GM20000 (cell line): ENCODE measurements around the gene ACSF2.
"Not testable (repeated sequence)": the region's sequence is repeated elsewhere in the genome, so short reads cannot be mapped to it uniquely, and the experiment has no call there.

Source experiments
- DNase-seq: peaks from one replicate; pipeline ENCODE4 v3.0.0; 2012; ENCODE audit warnings: low spot score
- TF ChIP-seq, protein P1 (sequence below): IDR thresholded peaks from 2 replicates; pipeline ENCODE4 v1.5.1; 2012; ENCODE audit warnings: mild to moderate bottlenecking, control low read depth; ENCODE audit errors: extremely low read depth, missing control alignments

ACSF2 gene

DNA sequence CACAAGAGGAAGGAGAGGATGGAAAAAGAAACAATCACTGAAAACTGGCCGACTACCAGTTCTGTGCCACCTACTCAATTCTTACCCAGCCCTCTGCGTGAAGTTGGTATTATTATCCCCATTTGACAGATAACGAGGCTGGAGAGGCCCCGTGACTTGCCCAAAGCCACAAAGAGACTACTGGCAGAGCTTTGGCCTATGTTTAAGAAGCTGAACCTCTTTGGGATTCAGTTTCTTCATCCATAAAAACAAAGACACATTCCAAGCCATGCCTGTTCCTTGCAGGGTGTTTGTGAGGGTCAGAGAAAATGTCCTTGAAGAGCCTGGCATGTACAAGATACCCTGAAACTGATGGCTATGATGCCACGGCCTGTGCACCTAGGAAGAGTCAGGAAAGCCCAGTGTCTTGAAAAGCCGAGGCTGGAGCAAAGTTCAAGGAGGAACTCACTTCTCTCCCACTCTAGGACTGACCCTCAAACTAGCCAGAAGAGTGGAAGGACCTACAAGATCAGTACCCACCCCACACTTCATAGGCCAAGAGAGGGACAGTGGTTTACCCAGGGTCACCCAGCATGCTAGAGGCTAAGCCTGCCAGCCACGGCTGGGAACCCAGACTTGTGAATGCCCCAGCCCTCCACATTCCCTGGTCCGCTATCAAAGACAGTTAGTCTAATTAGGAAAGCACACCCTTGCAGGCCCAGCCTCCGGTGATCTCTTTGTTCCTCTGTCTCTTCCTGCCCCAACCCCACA is 1.6 kb upstream of the ACSF2 start:
- TF ChIP-seq, protein P1, sequence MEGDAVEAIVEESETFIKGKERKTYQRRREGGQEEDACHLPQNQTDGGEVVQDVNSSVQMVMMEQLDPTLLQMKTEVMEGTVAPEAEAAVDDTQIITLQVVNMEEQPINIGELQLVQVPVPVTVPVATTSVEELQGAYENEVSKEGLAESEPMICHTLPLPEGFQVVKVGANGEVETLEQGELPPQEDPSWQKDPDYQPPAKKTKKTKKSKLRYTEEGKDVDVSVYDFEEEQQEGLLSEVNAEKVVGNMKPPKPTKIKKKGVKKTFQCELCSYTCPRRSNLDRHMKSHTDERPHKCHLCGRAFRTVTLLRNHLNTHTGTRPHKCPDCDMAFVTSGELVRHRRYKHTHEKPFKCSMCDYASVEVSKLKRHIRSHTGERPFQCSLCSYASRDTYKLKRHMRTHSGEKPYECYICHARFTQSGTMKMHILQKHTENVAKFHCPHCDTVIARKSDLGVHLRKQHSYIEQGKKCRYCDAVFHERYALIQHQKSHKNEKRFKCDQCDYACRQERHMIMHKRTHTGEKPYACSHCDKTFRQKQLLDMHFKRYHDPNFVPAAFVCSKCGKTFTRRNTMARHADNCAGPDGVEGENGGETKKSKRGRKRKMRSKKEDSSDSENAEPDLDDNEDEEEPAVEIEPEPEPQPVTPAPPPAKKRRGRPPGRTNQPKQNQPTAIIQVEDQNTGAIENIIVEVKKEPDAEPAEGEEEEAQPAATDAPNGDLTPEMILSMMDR, result no peak
- DNase-seq, result no peak

DNA sequence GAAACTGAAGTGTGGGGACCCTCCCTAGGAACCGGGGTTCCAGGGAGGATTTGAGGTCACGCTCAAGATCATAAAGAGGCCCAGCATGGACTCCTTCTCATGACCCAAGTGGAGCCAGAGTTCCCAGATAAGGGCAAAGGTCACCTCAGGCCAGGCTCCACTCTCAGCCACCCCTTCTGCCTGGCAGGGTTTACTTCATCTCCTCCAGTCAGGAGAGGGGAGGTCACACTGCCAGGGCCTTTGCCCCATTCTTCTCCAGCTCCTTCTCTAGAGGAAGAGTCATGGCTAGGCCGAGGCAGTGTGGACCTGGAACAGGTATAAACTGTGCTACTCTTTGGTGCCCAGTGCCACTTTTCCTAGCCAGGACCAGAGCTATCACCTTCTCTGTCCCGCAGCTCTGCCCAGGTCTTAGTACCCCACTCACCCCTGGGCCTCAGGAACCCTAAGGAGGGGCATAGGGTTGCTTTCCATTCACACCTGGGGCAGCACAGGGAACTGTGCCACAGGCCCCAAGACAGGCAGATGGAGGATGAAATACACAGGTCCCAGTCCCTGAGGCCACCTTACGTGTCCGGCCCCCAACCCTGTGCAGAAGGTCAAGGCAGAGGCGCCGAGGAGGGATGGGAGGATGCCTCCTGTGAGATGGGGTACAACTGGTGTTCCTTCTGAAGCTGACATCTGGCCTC is 879 bp upstream of the ACSF2 start:
- TF ChIP-seq, protein P1, result no peak
- DNase-seq, result no peak

DNA sequence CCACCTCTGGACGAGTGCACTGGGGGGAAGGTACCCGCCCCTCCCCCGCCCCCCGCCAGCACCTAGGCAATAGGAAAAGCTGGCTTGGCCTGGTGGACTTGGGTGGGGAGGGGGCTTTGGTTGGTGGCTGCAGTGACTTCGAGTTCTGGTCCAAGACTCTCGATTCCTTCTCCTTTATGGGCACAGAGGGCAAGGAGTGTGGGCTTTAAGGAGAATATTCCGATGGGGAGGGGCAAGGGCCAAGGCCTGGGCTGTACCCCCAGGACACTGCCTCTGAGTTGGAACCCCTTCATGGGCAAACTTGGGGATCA is 409 bp downstream of the ACSF2 start:
- DNase-seq, result peak; percentile 32
- TF ChIP-seq, protein P1, result no peak

DNA sequence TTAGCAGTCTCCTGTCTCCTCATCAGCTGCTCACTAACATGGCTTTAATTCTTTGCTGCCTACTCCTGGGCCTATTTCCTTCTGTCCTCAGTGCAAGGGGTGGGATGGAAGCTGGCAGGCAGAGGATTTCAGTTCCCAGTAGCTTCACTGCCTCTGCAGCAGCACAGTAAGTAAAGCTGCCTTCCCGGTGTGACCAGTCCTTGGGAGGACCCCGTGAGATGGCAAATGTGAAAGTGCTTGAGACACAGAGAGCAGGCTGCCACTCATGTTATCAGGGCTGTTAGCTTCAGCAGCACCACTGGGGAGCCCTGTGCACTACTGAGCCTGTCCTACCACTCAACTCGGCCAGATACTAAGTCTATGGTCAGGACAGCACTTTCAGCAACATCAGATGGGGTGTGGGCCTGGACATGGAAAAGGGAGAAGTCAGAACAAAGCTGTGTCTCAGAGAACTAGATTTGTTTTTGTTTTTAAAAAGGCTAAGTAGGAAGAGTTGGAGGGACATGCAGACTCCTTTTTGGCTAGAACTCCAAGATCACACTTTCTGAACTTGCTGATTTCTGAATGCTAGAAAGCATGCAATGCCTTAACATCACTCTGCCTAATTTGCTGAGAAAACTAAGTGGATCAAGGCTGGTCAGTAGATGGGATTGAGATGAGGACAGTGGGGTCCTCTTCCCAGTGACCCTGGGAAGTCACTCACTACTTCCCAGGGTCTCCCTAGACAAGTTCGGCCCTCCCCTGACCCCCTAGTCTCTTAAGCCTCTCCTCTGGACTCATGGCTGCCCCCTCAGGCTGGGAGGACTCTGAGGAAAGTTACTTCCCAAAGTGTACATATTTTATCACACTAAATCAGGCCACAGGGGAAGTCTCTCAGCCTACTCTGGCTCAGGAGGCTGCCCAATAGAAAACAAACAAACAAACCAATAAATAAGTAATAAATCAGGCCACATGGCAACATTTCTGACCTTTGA is 1.1 kb downstream of the ACSF2 start:
- TF ChIP-seq, protein P1, result peak; percentile 15
- peak; percentile 73 for DNase-seq

DNA sequence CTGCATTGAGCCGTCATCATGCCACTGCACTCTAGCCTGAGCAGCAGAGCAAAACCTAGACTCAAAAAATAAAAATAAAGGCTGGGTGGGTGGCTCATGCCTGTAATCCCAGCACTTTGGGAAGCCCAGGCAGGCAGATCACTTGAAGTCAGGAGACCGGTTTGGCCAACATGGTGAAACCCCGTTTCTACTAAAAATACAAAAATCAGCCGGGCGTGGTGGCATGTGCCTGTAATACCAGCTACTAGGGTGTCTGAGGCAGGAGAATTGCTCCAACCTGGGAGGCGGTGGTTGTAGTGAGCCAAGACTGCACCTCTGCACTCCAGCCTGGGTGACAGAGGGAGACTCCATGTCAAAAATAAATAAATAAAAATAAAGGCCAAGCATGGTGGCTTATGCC is 2.1 kb downstream of the ACSF2 start:
- DNase-seq, result not testable (repeated sequence)

DNA sequence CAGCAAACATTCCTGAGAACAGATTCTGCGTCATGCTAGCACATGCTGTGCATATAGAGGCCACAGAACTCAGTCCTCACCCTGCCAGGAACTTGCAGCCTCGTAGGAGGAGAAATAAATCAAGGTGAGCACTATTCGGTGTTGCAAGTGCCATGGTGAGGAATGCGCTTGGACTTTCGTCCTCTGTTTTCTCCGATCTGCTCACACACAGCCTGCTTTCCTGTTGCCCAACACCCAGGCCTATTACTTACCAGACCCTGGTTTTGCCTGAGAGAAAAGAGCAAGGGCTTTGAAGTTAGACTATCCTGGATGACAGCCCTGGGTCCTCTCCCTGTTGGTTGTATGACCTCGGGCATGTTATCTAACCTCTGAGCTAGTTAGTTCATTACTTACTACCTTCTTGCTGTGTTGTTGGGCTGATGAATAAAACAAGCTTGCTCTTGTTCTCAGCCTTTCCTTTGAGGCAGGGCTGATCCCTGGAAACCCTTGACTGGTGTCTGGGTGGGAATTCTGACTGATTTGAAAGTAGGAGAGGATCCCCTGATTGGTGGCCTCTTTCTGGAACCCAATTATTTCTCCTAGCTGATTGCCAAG is 2.9 kb downstream of the ACSF2 start:
- no peak for DNase-seq
- TF ChIP-seq, protein P1, result no peak

DNA sequence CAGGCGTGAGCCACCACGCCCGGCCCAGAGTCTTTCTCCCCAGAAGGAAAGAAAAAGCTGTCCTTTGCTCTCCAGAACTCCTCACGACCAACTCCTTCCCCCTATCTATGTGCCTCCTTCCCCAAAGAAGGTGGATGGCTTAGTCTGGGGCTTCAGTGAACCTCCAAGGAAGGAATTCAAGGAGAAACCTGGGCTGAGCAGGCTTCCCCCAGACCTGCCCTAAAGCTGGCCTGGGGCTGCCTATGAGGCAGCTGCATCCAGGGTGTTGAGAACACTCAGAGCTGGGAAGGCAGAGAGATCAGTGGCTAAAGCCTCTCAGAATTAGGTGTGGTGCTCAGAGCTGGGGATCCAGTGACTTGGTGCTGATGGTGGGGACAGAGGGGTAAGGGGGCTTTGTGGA is 3.8 kb downstream of the ACSF2 start:
- TF ChIP-seq, protein P1, result no peak
- no peak for DNase-seq
